SK-N-MC (cell line): Measurements from ENCODE around the gene RAMP1.

Experiments used
- EZH2 ChIP-seq: fragments of 200-600 bp; sonication (generic); IDR thresholded peaks from one replicate; pipeline ENCODE4 v1.6.1; 2017; ENCODE audit warnings: antibody characterized with exemption
- FOXP2 ChIP-seq: optimal IDR thresholded peaks from 2 replicates; pipeline ENCODE3; 2011; ENCODE audit warnings: mild to moderate bottlenecking, moderate library complexity; ENCODE audit not compliant: insufficient read depth; ENCODE audit errors: extremely low read length, control extremely low read depth
- POLR2AphosphoS5 ChIP-seq: IDR thresholded peaks from 2 replicates; pipeline ENCODE4 v1.6.1; 2012; ENCODE audit warnings: mild to moderate bottlenecking, low read depth, low read length, borderline replicate concordance

DNA sequence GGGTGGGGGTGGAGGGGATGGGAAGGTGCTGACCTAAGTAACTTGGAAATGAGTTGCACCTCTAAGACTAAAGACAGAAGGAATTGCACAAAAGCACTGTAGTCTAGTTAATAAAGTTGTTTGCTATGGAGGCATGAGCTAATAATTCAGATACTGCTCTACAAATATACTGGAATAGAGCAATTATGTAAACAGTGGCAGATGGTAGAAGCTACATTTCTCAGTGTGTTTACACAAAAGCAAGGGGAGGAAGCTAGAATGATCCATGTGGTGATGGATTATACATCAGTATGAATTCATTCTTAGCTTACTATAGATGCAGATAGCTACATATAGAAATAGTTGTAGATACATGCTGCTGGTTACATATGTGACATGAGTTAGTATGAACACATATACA lies 79.8 kb downstream of the RAMP1 start:
- TF ChIP-seq EZH2 (no peak), POLR2AphosphoS5 (no peak), FOXP2 (no peak)
